LHCN-M2 (cell line): ENCODE data around the gene TRABD2B. TPM values are rescaled to one million over a fixed set of nuclear protein-coding genes. Genes with fewer than 3 reads are reported as not detected.
"Not testable (repeated sequence)": the region's sequence is repeated elsewhere in the genome, so short reads cannot be mapped to it uniquely, and the experiment has no call there.

Source experiments
- DNase-seq: peaks from one replicate; pipeline ENCODE4 v3.0.0-alpha.2; 2012; ENCODE audit warnings: low read depth
- total RNA-seq: library from RNA; depleted of rRNA; stranded (reverse); fragments of >200 nt; gene quantifications from 2 replicates; pipeline ENCODE4 v1.2.3, GENCODE V29; 2014

Gene TRABD2B
- total RNA-seq, 1 experiment from 2014 or later: not detected

DNA sequence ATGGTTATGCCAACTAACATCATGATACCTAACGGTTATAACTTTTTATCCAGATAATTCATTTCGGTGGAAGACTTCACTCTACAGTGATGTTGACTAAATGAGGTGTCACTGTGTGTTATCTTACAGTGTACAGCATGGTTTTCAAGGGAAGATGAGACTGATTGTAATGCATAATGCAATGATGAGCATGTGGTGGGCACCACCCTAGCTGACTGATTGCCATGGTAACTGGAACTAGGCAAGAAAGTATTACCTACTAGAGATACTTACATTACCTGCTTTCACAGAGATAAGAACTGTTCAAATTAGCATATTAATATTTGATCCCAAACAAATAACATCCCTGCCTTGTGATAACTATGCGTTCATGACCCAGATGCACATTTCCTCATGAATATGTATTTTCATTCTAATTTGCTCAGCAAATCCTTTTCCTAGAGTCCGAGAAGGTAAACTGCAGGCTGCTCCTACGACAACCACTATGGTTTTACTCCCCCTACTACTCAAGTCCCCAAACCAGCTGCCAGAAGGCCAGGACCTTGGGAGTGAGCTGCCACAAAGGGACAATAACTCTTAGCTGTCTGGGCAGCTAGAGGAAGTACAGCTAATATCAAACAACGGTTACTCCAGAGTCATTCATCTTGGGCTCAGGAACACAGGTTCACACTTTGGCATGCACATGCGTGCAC is 29.2 kb downstream of the TRABD2B start:
- no peak for DNase-seq

- no peak for DNase-seq
Measured at GRCh38 chr1:47965816-47966215, 31.4 kb downstream of the TRABD2B start.

- DNase-seq: no peak
Measured at GRCh38 chr1:47964636-47965035, 32.5 kb downstream of the TRABD2B start.

- DNase-seq: no peak
Measured at GRCh38 chr1:47963568-47964358, 33.4 kb downstream of the TRABD2B start.

DNA sequence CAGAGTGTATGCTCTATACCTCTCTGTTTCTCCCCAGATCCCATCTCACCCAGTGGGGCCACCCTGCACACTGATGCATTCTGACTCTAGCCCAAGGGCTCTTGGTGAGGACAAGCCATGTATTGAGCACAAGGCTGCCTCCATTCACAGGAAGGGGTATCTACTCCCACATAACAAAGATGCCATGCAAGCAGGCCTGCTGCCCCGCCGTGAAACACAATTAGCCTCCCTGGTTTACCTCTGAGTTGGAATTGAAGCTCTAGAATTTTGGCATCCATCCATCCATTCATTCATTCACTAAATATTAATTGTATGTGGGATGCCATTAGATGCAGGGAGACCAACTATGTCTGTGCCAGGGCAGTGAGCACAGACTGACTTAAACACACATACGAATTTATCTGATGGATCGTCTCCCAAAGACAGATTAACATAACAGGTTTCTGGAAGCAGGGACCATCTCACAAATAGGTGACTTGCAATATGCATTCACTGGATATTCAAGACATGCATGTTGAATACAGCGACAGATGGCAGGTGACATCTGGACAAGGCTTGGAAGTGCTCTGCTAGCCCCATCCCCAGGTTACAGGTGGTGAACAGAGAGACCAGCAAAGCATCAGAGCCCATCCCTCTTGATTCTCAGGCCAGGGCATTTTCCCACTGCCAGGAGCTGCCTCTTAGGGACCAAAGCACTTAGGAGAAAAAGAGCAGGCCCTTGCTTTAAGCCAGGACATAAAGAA is 34.3 kb downstream of the TRABD2B start:
- DNase-seq: no peak

DNA sequence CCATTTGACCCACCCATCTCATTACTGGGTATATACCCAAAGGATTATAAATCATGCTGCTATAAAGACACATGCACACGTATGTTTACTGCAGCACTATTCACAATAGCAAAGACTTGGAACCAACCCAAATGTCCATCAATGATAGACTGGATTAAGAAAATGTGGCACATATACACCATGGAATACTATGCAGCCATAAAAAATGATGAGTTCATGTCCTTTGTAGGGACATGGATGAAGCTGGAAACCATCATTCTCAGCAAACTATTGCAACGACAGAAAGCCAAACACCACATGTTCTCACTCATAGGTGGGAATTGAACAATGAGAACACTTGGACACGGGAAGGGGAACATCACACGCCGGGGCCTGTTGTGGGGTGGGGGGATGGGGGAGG is 35.4 kb downstream of the TRABD2B start:
- not testable (repeated sequence) for DNase-seq

DNA sequence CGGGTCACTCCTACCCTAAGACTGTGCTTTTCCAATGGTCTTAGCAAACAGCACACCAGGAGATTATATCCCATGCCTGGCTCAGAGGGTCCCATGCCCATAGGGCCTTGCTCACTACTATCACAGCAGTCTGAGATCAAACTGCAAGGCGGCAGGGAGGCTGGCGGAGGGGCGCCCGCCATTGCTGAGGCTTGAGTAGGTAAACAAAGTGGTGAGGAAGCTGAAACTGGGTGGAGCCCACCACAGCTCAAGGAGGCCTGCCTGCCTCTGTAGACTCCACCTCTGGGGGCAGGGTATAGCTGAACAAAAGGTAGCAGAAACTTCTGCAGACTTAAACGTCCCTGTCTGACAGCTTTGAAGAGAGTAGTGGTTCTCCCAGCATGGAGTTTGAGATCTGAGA is 40.7 kb downstream of the TRABD2B start:
- not testable (repeated sequence) for DNase-seq

DNA sequence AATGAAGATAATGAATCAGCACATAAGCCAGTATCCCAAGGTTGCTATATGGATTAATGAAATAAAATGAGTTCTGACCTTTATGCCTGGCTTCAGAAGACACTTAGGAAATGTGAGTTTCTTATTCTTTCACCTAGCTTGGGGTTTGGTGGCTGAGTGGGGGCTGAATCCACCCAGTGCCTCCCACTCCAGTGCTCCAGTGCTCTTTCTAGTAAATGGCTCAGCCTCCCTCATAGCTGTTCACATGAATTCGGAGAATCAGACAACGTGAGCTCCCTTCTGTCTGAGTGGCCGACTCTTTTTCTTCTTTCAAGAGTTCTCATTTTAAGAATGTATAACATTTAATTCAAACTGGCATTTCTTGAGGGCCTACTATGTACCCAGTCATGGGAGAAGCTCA is 43.5 kb downstream of the TRABD2B start:
- DNase-seq: no peak

GRCh38 chr1:47951545-47952235 is 45.5 kb downstream of the TRABD2B start:
- DNase-seq: no peak

DNA sequence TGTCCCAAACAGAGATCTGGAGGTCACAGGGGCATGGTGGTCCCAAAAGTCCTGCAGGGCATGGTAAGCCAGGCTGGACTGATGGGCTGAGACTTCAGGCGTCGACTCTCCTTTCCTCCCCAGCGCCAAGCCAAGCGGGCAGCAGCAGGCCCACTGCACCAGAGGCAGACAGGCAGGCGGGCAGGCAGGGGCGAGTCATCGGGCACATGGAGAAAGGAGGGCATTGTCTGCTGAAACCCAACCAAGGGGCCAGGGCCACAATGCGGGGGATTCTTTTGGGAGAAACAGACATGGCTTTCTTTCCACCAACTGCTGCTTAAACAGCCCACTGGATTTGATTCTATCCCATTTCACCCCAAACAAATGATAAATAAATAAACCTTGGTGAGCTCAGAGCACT is 46.2 kb downstream of the TRABD2B start:
- no peak for DNase-seq

DNA sequence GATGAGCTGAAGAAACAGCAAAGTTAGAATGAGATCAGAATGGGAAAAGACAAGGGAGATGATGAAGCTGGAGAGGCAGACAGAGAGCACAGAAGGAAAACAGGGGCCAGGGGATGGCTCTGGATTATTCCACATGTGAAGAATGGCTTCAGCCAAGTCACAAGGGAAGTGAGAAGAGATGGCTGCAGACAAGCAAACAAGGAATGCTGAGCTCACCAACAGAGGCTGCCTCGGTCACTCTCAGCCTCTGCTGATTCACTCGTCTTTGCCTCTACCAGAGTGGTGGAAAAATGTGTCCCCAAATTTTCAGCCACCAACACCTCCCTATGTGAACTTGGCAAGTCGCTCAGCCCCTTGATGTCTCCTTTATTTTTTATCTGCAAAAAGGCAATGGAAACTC is 46.7 kb downstream of the TRABD2B start:
- no peak for DNase-seq

DNA sequence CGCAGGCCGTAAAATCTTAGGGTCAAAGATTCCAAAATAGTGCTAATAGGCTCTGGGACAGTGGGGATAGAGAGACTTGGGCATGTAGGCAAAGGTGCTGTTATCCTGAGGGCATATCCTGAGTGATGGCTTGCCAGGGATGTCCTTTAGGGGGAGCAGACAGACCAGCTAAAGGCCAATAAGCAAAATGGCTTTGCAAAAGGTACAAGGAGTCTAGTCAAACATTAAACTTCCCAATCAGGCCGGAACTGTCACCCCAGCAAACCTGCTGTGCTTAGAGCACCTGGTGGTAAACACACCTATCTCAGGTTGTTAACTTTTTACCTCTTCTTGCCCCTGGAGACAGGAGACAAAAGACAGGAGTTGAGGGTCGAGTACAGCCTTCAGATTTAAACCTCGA is 49.1 kb downstream of the TRABD2B start:
- no peak for DNase-seq

DNA sequence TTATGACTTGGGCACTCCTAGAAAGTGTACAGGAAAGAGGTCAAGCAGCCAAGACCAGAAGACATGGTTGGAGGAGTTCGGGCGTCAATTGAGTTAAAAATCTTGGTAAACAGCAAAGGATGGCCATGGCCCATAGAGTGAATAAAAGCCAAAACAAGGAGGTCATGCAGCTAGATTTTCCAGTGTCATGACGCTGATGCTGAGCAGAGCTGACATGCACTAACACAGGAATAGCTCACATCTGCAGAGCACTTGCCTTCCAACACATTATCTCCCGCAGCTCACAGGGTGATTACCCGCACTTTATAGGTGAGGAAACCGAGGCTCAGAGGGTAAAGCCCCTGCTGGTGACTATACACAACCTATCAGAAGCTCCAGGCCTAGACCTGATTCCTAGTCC is 49.7 kb downstream of the TRABD2B start:
- DNase-seq: no peak

GRCh38 chr1:47944561-47944960 is 52.6 kb downstream of the TRABD2B start:
- no peak for DNase-seq

GRCh38 chr1:47942240-47942629 is 55.0 kb downstream of the TRABD2B start:
- no peak for DNase-seq

DNA sequence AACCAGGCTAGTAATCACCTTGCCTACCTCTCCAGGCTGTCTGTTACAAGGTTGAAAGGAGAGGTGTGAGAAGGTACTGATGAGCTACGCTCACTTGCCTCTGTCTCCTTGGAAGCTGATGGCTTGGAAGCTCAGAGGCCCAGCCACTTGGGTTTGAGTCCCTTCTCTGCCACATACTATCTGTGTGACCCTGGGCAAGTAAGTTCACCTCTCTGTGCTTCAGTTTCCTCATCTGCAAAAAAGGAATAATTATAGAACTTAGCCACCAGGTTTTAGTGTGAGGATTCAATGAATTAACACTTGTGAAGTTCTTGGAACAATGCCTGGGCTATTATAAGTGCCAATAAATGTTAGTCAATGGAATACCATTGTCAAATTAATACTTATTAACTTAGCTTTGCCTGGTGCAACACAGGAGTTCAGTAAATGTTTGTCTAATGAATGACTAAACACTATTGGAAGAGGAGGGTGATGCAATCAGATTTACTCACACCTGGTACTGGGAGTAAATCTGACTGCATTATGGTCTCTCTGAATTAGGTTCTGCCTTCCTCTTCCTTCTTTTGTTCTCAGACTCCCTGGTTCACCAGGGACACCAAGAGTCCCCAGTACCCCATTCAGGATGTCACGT is 55.5 kb downstream of the TRABD2B start:
- no peak for DNase-seq

- DNase-seq: no peak
Measured at GRCh38 chr1:47940779-47941178, 56.4 kb downstream of the TRABD2B start.

DNA sequence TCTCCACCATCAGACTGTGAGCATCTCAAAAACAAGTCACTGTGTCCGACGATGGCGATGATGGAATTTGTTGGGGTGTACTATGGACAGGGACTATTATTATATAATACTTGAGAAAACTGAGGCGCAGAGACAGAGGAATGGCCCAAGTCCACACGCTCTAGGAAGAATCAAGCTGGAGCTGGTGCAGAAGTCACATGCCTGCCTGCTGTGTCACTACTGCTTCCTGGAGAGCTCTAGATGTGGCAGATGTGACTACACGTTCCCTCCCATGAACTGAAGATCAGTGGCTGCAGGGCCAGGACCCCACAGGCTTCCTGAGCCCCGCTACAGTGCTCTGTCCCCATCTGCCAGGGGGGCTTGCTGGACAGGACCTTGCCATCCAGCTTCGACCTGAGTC is 56.9 kb downstream of the TRABD2B start:
- DNase-seq: no peak

DNA sequence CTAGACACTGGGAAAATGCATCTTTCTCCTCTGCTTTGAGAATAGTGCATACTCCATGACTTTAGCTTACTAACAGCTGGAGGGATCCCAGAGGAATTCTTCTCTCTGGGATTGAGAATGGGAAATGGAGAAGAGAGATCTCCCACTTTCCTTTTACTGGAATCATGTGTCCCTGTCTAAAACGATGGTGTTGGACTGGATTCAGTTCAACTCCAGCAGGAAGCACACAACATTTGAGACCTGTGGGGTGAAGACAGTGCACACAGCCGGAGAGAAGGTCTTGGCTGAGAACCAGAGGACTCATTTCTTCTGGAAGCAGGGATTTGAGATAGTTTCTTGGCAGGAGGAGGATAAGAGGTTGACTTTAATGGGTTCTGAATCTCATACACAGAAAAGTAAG is 58.7 kb downstream of the TRABD2B start:
- no peak for DNase-seq

- DNase-seq: no peak
Measured at GRCh38 chr1:47937586-47938254, 59.5 kb downstream of the TRABD2B start.
